GM19324 (cell line): Measurements from ENCODE around the gene PSMG2.
"Not testable (repeated sequence)": the region's sequence is repeated elsewhere in the genome, so short reads cannot be mapped to it uniquely, and the experiment has no call there.

ENCODE experiments used
- ATAC-seq: cut with Tn5 transposase; IDR thresholded peaks from one replicate; pipeline ENCODE4 v1.9.1; 2021; ENCODE audit warnings: mild to moderate bottlenecking, moderate library complexity; ENCODE audit not compliant: unreplicated experiment, low FRiP score

Gene PSMG2

DNA sequence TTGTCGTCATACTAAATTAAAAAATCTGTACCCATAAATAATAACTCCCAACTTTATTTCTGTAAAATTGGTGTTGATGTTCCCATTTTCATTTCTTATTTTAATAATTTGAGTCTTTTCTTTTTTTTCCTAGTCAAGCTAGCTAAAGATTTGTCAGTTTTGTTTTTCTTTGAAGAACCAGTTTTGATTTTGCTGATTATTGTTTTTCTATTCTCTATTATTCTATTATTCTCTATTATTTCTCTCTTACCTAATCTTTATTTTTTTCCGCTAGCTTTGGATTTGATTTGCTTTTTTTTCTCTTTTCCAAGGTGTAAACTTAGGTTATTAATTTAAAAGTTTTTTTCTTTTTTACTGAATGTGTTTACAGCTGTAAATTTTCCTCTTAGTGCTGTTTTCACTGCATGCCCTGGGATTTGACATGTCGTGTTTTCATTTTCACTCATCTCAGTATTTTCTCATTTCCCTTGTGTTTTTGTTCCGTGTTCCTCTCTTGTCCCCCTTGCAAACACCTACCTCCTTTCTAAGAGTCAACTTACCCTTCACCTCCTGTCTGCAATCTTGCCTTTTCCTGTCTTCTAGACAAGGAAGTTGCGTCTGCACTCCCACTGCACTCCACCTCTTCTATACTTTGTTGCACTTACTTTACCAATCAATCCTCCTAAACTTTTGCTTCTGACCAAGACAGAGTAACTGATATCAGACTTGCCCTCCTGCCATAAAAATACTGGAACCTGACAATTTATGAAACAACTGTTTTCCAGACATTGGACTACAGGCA lies 18.8 kb downstream of the PSMG2 start:
- no peak for ATAC-seq

DNA sequence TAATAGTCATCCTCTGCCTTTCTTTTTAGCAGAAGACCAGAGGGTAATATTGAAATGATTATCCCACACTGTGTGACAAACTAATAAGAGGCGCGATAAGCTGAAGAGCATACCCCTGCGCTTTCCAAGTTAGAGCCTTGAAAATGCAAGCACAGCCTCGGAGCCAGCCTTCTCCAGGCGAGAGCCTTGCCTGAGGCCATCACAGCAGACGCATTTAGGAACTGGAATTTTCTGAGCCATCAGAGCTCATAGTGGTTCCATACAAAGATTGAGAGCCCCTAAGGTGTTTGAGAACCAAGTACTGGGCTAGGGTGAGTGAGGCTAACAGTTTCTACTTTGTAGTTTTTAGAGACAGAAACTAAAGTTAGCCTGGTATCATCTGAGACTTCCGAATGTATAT lies 19.9 kb downstream of the PSMG2 start:
- ATAC-seq: no peak

DNA sequence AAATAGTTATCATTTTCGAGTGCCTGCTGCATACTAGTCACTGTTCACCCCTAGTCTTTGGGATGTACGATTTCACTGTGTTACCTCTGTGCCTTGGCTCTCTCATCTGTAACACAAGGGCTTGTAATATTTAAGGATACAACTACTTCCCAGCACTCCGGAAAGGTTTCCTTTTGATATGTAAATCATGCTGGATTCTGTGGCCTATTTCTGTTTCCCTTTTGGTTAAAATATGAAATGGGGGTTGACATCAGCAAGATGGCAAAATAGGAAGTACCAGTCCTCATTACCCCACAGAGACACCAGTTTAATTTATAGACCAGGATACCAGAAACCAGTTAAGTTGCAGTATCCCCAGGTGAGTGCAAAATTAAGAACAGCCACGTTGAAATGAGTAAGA lies 23.5 kb downstream of the PSMG2 start:
- no peak for ATAC-seq

DNA sequence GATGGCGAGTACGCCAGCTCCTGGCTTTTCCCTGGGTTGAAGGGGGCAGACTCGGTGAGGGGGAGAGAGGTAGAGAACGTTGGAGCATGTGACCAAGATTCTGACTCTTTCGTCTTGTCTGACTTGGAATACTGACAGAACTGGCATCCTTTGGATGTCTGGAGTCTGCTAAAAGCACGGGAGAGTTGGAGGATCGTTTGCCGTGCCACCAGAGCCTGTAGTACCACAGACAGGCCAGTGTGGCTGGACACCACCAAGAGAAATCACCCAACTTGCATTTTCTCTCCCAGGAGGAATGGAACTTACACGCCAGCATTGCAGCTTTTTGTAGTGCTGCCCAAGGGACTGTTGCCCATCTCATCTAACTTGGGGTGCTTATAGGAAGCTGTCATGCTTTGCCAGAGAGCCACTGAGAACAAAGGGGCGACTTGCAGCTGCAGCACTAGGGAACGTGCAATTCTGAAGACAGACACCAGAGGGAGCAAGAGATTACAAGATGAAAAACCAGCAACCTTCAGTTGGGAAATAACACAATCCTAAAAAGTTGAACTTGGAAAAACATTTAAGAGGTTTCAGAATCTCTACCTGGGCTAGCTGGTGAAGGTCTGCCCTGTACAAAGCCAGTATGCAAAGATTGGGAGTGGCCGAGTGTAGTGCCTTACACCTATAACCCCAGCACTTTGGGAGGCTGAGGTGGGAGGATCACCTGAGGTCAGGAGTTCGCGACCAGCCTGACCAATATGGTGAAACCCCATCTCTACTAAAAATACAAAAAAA lies 24.1 kb downstream of the PSMG2 start:
- no peak for ATAC-seq

DNA sequence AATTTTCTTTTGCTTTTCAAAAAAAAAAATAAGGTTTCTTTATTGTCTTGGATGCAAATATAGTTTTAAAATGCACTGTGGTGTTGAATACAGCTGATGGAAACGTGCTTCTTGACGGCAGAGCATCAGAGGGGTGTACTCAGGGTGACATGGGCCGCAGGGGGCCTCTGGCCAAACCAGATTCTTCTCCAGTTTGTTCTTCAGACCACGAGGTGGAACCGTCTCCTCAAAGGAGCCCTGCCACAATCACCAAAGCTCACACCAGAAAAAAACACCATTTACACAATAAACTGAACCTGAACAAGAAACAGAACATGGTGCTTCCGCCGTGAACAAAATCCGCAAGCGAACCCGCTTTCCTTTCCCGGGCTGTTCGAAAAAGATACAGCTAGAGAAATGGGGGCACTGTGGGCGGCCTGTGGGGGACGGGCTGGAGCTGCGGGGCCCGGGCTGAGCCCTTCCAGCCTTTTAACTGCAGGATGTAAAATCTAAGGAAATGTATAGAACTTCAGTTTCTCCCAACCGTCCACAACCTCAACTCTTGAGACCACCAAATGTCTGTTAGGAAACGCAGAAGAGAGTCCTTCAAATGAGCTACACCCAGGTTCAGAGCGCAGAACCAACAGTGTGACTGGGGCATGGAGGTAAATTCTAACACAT lies 34.5 kb downstream of the PSMG2 start:
- no peak for ATAC-seq

DNA sequence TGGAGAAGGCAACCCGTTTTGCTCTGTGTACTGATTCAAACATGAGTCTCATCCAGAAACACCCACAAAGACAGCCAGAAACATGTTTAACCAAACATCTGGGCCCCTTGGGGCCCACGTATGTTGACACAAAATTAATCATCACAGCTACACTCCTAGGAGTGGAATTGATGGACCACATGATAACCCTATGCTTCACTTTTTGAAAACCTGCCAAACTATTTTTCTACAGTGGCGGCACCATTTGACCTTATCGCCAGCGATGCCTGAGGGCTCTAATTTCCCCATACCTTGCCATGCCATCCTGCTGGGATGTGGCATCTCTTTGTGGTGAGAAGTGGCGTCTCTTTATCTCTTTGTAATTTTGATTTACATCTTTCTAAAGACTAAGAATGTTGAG lies 38.5 kb downstream of the PSMG2 start:
- ATAC-seq: no peak

DNA sequence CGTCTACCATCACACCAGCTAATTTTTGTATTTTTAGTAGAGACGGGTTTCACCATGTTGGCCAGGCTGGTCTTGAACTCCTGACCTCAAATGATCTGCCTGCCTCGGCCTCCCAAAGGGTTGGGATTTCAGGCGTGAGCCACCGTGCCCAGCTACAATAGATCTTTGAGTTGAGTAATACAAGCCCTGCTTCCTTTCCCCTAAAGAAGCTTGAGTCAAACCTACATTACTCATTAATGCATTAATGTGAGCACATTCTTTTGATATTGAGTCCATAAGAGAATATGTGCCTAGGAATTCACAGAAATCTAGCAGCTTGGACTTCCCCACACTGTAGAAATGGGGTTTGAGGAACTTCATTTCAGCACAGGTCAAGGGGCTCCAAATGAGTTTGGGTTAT lies 39.6 kb downstream of the PSMG2 start:
- no peak for ATAC-seq

DNA sequence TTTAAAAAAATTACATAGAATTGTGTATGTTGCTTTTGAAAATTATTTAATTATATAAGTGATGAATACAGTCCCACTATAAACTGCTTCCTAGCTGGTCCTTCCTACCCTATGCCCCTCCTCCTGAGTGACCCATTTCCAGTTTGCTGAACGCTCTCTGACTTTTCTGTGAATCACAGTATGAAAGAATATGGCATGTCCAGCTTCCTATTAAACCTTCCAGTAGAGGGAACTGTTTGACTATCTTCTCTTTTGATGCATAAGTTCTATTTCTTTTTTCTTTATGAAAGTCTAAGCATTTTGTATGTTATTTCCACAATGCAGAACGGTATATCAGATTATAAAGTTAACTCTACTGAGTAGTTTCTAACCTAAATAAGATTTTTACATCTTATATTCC lies 41.3 kb downstream of the PSMG2 start:
- ATAC-seq: no peak

DNA sequence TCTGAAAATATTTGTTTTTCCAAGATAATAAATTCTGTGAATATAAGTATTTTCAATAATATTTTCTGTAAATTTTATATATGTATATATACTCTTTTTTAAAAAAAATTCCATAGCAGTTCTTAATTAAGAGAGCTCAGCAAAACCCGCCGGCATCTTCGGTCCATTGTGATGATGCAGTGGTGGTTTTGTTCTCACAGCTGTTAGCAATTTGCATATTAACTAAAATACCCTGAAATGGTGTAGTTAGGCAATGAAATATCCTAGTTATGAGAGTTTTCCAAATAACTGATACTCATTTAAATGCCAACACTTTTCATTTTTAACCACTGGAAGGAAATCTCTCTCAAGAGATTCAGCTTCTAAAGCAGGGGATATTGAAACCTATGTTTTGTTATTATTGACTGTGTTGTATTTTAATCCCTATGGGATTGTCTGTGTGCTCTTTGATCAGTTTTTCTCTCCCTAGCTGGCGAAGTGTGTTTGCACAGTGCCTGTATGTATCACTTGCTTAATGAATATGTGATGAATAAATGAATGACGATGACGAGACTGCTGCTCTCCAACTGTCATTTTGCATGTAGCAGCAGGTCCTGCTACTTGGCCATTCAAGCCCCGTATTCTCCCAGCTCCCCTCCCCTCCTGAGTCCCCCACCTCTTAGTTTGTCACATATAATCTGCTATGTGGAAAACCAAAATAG lies 42.4 kb downstream of the PSMG2 start:
- ATAC-seq: no peak

DNA sequence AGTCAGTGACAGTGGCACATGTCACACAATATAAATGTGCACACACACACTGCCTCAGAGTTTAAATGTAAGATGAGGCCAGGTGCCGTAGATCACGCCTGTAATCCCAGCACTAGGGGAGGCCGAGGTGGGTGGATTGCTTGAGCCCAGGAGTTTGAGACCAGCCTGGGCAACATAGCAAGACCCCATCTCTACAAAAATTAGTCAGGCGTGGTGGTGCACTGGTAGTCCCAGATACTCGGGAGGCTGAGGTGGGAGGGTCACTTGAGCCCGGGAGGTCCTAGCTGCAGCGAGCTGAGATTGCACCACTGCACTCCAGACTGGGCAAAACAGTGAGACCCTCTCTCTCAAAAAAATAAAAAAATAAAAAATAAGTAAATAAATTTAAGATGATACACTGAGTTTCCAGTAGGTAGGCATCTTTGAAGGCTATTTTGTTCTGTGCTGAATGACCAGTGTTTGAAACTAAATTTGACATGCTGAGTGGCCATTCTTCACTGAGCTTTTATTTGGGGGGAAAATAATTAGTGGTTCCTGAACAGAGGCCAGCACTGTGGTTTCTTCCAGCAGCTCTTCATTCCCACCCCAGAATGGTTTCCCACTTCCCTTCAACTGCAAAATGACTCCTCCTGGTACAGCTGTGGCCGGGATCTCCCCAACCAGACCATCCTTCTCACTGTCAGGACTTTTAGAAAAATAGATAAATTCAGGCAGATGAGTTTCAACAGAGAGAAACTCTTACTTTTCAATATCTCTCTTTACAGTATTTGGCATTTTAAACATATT lies 44.9 kb downstream of the PSMG2 start:
- no peak for ATAC-seq

DNA sequence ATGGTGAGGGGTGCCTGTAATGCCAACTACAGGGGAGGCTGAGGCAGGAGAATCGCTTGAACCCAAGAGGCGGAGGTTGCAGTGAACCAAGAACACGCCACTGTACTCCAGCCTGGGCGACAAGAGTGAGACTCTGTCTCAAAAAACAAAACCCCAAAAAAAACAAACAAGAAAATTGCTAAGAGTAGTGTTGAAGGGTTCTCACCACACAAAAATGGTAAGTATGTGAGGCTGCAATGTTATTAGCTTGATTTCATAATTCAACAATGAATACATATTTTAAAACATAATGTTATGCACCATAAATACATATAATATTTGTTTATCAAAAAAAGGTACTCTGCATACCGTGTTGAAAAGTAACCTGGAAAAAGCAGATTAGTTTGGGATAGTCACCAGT lies 45.8 kb downstream of the PSMG2 start:
- ATAC-seq: no peak

DNA sequence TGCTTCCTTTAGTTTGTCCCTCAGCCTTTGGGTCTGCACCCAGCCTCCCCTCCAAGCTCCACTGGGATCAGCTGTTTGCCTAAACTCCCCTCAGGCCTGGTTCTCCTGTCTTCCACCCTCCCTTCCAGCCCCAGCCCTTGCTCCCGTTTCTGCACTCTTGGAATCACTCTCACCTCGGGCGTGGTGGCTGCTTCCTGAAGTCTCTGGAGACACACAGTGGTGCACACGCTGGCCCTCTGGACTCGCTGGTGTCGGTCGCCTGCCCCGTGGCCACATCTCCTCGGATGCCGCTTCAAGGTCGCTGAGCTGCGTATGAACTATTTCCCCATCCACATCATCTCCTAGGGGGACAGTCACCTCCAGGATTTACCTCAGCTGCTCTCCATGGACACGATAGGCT lies 46.3 kb downstream of the PSMG2 start:
- no peak for ATAC-seq

DNA sequence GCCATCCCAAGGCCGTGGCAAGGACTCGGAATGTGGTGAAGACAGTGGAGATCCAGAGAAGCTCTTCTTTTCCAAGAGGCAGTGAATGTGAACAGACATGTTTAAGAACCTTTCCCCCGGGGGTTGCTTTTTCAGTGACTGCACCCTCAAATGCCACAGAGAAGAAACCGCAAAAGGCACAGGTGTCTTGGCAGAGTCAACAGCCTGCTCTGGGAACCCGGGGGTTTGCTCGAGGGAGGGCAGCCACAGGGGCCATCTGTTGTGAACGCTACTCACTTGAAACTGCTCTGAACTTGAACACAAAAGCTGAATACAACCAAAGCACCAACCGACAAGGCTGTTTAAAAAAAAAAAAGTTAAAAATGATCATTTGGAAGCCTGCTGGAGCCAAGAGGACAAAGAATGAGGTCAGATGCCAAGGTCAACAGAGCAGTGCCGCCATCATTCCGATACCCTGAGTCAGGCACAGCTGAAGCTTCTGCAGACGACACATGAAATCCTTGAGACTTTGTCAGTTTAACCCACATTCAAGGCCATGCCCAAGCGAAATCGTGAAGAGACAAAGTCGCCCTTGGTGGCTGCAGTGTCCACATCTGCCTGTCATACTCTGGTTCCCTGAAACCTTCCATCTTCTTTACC lies 47.4 kb downstream of the PSMG2 start:
- ATAC-seq: no peak

DNA sequence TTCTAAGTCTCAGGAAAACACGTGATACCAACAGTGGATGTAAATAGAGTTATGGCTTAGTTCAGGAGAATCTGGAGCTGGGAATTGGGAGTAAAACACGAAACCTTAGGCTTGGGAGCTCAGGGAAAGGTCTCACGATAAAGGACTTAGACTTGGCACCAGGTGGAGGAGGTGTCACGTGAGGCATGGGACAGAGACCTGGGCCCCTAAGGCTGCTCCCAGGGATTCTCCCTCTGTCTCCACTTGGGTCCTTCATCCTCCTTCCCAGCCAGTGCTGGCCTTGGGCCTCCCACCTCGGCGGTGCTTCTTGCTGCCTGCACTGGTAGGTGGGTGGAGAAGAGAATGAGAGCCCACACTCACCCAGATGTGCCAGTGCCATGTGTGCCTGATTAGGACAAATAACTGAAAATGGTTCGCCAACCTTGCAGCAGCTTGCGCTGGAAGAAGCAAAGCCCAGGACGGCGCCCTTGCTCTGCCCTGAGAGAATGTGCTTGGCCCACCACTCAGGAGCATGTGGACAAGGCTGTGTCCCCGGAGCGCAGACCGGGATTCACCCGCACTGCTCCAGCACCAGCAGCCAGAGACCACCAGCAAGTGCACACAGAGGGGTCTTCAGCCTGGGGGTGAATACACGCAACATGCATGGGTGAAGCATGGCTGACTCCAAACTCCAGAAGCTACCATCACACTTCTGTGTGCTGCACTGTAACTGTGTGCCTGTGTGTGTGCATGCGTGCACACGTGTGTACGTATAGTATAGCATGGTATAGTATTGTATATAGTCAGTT lies 48.1 kb downstream of the PSMG2 start:
- no peak for ATAC-seq

DNA sequence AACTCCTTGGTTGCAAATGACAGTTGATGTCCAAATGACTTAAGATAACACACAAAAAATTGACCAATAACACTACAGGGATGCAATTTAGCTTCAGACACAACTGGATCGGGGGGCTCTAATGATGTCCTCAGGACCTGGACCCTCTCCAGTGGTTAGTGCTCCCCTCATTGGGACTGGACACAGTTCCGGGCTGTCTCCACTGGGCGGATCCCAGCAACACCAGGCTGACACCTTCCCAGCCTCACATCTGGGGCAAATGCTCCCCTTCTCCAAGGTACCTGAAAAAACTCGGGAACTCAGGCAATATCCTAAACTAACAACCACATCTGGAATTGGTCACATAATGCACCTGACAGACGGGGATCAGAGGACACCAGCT lies 48.7 kb downstream of the PSMG2 start:
- ATAC-seq: no peak

DNA sequence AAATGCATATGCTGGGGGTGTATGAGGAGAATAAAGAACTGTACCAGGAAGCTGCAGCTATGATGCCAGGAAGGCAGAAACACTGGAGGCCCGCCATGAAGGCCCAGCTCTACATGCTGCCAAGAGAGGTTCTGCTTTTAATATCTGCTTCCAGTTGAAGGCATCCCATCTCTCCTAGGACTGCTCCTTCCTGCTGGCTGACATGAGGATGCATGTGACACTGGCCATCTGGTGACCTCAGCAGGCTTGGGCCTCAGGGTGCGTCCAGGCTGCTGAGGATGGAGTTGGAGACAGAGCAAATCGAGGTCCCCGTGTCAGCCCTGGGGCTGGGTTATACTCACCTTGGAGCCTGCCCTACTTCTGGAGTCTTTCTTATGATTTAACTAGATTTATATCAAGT lies 49.0 kb downstream of the PSMG2 start:
- ATAC-seq: no peak

DNA sequence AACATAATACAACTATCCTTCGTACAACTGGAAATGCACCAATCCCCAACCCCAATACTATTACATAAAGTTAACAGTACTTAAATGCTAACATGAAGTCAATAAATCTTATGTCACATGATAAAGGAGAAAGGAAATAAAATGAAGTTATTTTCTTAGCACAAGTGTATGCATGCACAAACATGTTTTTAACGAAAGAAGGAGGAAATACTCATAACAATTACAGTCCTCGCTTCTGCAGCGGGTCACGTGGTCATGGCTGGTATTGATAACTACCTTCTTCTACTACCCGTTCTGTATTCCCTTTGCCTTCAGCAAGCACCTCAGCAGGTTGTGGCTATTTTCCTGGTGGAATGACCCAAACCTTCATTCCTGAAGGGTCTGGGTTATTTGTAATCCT lies 51.7 kb downstream of the PSMG2 start:
- no peak for ATAC-seq

DNA sequence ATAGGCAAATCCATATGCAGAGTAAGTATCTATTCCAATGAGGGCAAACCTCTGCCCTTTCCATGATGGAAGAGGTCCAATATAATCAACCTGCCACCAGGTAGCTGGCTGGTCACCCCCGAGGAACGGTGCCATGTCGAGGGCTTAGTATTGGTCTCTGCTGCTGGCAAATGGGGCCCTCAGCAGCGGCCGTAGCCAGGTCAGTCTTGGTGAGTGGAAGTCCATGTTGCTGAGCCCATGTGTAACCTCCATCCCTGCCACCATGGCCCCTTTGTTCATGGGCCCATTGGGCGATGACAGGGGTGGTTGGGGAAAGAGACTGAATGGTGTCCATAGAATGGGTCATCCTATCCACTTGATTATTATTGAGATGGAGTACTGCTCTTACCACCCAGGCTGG lies 52.8 kb downstream of the PSMG2 start:
- ATAC-seq: not testable (repeated sequence)

DNA sequence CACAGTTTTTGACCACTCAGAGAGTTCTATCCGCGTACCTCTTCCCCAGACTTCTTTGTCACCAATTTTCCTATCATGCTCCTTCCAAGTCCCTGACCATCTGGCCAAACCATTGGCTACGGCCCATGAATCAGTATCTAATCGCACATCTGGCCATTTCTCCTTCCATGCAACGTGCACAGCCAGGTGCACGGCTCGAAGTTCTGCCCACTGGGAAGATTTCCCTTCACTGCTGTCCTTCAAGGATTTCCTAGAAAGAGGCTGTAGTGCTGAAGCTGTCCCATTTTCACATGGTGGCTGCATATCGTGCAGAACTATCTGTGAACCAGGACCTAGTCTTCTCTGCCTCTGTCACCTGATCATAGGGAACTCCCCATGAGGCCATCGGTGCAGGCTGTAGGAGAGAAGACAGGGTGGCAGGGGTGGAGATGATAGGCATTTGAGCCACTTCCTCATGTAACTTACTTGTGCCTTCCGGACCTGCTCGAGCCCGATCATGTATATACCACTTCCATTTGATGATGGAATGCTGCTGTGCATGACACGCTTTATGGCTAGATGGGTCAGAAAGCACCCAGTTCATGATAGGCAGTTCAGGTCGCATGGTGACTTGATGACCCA lies 53.9 kb downstream of the PSMG2 start:
- ATAC-seq: not testable (repeated sequence)
